Keratinocyte (primary cell): ENCODE results near the gene CD99L2. TPM values are rescaled to one million over a fixed set of nuclear protein-coding genes. Genes with fewer than 3 reads are reported as not detected.

Experiments
- DNase-seq: peaks from one replicate; pipeline ENCODE4 v3.0.0-alpha.2; 2011; ENCODE audit warnings: low read depth, missing footprints, low spot score
- FAIRE-seq: peaks from 2 replicates; lab custom pipeline; 2011; peaks lifted over from hg19 to GRCh38; lab: Jason Lieb, UNC
- H2AFZ ChIP-seq: 2 replicates; pipeline ENCODE4 v1.6.0; 2012; ENCODE audit warnings: low read length, control low read depth, inconsistent platforms; ENCODE audit not compliant: control insufficient read depth
- H3K27ac ChIP-seq: 2 replicates; pipeline ENCODE4 v1.5.1; 2011; ENCODE audit warnings: low read length; ENCODE audit not compliant: control insufficient read depth, insufficient read depth
- H3K27me3 ChIP-seq: 3 replicates; pipeline ENCODE4 v1.6.0; 2011; ENCODE audit warnings: low read length; ENCODE audit not compliant: control insufficient read depth, insufficient read depth; ENCODE audit errors: extremely low read depth
- H3K36me3 ChIP-seq, 2 experiments: 2 replicates in 1 of 2; 3 replicates in 1 of 2; pipeline ENCODE4 v1.5.1; 2011; ENCODE audit warnings: low read length in 2 of 2, mild to moderate bottlenecking in 1 of 2; ENCODE audit not compliant: control insufficient read depth in 2 of 2, insufficient read depth in 2 of 2; ENCODE audit errors: extremely low read depth in 1 of 2
- H3K4me1 ChIP-seq: 3 replicates; pipeline ENCODE4 v1.5.1; 2011; ENCODE audit warnings: low read length; ENCODE audit not compliant: control insufficient read depth, insufficient read depth; ENCODE audit errors: extremely low read depth
- H3K4me2 ChIP-seq: 3 replicates; pipeline ENCODE4 v1.6.0; 2011; ENCODE audit warnings: low read depth, low read length; ENCODE audit not compliant: control insufficient read depth, insufficient read depth; ENCODE audit errors: extremely low read depth
- H3K4me3 ChIP-seq, 3 experiments: fragments of 200-600 bp in 1 of 3; sonication (generic) in 1 of 3; 2 replicates in 2 of 3; 3 replicates in 1 of 3; pipeline ENCODE4 v1.5.1; 2011 to 2016; ENCODE audit warnings: low read length in 3 of 3, mild to moderate bottlenecking in 3 of 3, control low read depth in 2 of 3, inconsistent platforms in 1 of 3, low read depth in 1 of 3, mixed read lengths in 1 of 3, mixed run types in 1 of 3, moderate library complexity in 1 of 3; ENCODE audit not compliant: control insufficient read depth in 2 of 3, insufficient read depth in 2 of 3; ENCODE audit errors: extremely low read depth in 1 of 3
- H3K79me2 ChIP-seq: 2 replicates; pipeline ENCODE4 v1.6.0; 2012; ENCODE audit warnings: low read length; ENCODE audit not compliant: control insufficient read depth, insufficient read depth
- H3K9ac ChIP-seq: 3 replicates; pipeline ENCODE4 v1.6.0; 2011; ENCODE audit warnings: low read length; ENCODE audit not compliant: control insufficient read depth, insufficient read depth; ENCODE audit errors: extremely low read depth
- H3K9me1 ChIP-seq: 3 replicates; pipeline ENCODE4 v1.6.0; 2011; ENCODE audit warnings: low read length; ENCODE audit not compliant: control insufficient read depth, insufficient read depth; ENCODE audit errors: extremely low read depth
- H3K9me3 ChIP-seq: 2 replicates; pipeline ENCODE4 v1.5.1; 2012; ENCODE audit warnings: low read depth, low read length; ENCODE audit not compliant: control insufficient read depth
- H4K20me1 ChIP-seq: 3 replicates; pipeline ENCODE4 v1.6.0; 2011; ENCODE audit warnings: low read length; ENCODE audit not compliant: control insufficient read depth, insufficient read depth; ENCODE audit errors: extremely low read depth
- CTCF ChIP-seq, 3 experiments: IDR thresholded peaks in 1 of 3; conservative IDR thresholded peaks in 1 of 3; optimal IDR thresholded peaks in 1 of 3; 2 replicates in 2 of 3; 3 replicates in 1 of 3; pipeline versions ENCODE3 to v1.5.1; 2011; ENCODE audit warnings: low read length in 3 of 3, mild to moderate bottlenecking in 3 of 3, moderate library complexity in 2 of 3, control low read depth in 1 of 3, inconsistent platforms in 1 of 3; ENCODE audit not compliant: insufficient read depth in 2 of 3; ENCODE audit errors: extremely low read depth in 1 of 3
- EZH2 ChIP-seq: IDR thresholded peaks from one replicate; pipeline ENCODE4 v1.6.1; 2012; ENCODE audit warnings: inconsistent platforms, mild to moderate bottlenecking, low read length, moderate library complexity
- dilution Hi-C: fragments of 300-500 bp; cut with MboI; formaldehyde crosslinking; loops from one replicate; pipeline ENCODE4 v1.7.0; 2020; ENCODE audit warnings: low sequenced_read_pairs; ENCODE audit not compliant: extremely low pct_ligation_motif_present
- polyA plus RNA-seq, 5 experiments: library from polyadenylated mRNA; depleted of rRNA in 3 of 5; stranded (reverse) in 3 of 5; stranded (forward) in 1 of 5; unstranded in 1 of 5; fragments of >200 nt; gene quantifications; 1 replicate in 1 of 5; 2 replicates in 3 of 5; 3 replicates in 1 of 5; pipeline versions ENCODE4 v1.2.1 to v1.2.3, GENCODE V29; 2011 to 2012; ENCODE audit warnings: missing spikeins in 2 of 5, low read depth in 1 of 5, low replicate concordance in 1 of 5

The CD99L2 gene
- polyA plus RNA-seq, 1 donor (not counting 4 experiments of a cell fraction or from before 2014, with no cell fraction given) = 14.4 TPM

DNA sequence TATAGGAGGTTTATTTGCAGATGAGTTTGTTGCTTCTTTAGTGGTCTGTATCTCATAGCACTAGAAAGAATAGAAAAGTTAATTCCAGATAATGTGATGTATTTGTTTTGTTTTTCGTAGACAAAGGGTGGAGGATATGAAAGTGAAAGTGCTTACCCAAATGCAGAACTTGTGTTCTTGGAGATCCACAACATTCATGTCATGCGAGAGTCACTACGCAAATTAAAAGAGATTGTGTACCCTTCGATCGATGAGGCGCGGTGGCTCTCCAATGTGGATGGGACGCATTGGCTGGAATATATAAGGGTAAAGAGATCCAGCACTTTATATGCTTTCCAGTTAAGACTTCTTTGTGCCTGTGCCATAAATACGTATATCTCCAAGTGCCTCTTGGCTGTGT is 162.0 kb downstream of the CD99L2 start:
- Histone ChIP-seq H3K4me1 (no peaks in the 10 kb centered on the region), H3K9me1 (no peaks in the 10 kb centered on the region), H3K4me2 (no peak overlapping the region), H3K27ac (no peak overlapping the region), H3K79me2 (no peaks in the 10 kb centered on the region), H3K4me3 (no peak overlapping the region), H3K27me3 (no peaks in the 10 kb centered on the region), H2AFZ (no peak overlapping the region), H3K9me3 (no peaks in the 10 kb centered on the region), H4K20me1 (no peaks in the 10 kb centered on the region), H3K36me3 (peaks cover 3 to 8% of the 10 kb centered on the region in 2 experiments), H3K9ac (no peak overlapping the region)
- DNase-seq = no peak
- FAIRE-seq = no peak
- no peak for TF ChIP-seq CTCF (optimal IDR thresholded peaks at IDR 0.05 in 1 of 3, IDR thresholded peaks at IDR 0.05 in 1 of 3, conservative IDR thresholded peaks at IDR 0.05 in 1 of 3; ENCODE audit: extremely low read depth in 1 of 3, insufficient read depth in 2 of 3, low read length in 3 of 3)
- dilution Hi-C loops = no loop called here

- Histone ChIP-seq H3K4me3 (no peak overlapping the region), H3K4me2 (no peak overlapping the region), H3K36me3 (peaks cover 0 to 4% of the 10 kb centered on the region in 2 experiments), H3K9me3 (no peaks in the 10 kb centered on the region), H4K20me1 (no peaks in the 10 kb centered on the region), H3K9ac (no peak overlapping the region), H3K27me3 (no peaks in the 10 kb centered on the region), H3K27ac (no peak overlapping the region), H3K9me1 (no peaks in the 10 kb centered on the region), H3K79me2 (no peaks in the 10 kb centered on the region), H3K4me1 (no peaks in the 10 kb centered on the region), H2AFZ (no peak overlapping the region)
- dilution Hi-C loops = no loop called here
- TF ChIP-seq EZH2 = no peak
- TF ChIP-seq CTCF (optimal IDR thresholded peaks at IDR 0.05 in 1 of 3, IDR thresholded peaks at IDR 0.05 in 1 of 3, conservative IDR thresholded peaks at IDR 0.05 in 1 of 3; ENCODE audit: extremely low read depth in 1 of 3, insufficient read depth in 2 of 3, low read length in 3 of 3) = no peak
- FAIRE-seq = no peak
- DNase-seq = no peak
Observed at GRCh38 chrX:150731795-150732194, 166.7 kb downstream of the CD99L2 start.
